WTC11 (cell line): ENCODE data around the gene SND1. TPM values are rescaled to one million over a fixed set of nuclear protein-coding genes. Genes with fewer than 3 reads are reported as not detected.

Experiments used
- ATAC-seq: fragments of 200-7000 bp; cut with Tn5 transposase; 2 replicates; pipeline ENCODE4 v1.10.0; 2021; ENCODE audit warnings: mild to moderate bottlenecking, moderate library complexity
- CTCF ChIA-PET: fragments of 300-600 bp; sonication (Branson Sonifier 250); formaldehyde crosslinking; loops from one replicate; lab custom pipeline; 2021; ENCODE audit warnings: antibody characterized with exemption; lab: Charles Lee
- POLR2A ChIA-PET: fragments of 350-600 bp; sonication (Branson Sonifier 250); formaldehyde crosslinking; loops from one replicate; lab custom pipeline; 2021; ENCODE audit warnings: antibody characterized with exemption; lab: Charles Lee
- DNase-seq: peaks from one replicate; pipeline ENCODE4 v3.0.0; 2021; ENCODE audit warnings: low spot score
- H3K27ac Mint-ChIP-seq: 2 replicates; pipeline ENCODE4 v1.8.0; 2021; ENCODE audit warnings: mixed read lengths
- H3K27me3 Mint-ChIP-seq: 2 replicates; pipeline ENCODE4 v1.8.0; 2021; ENCODE audit warnings: low read depth, mild to moderate bottlenecking, moderate library complexity, mixed read lengths
- H3K36me3 Mint-ChIP-seq: 2 replicates; pipeline ENCODE4 v1.8.0; 2021; ENCODE audit warnings: mixed read lengths
- H3K4me1 Mint-ChIP-seq: 2 replicates; pipeline ENCODE4 v1.8.0; 2022; ENCODE audit warnings: mixed read lengths
- H3K4me3 Mint-ChIP-seq: 2 replicates; pipeline ENCODE4 v1.8.0; 2021; ENCODE audit warnings: mild to moderate bottlenecking, moderate library complexity, mixed read lengths
- H3K9me3 Mint-ChIP-seq: 2 replicates; pipeline ENCODE4 v1.8.0; 2021; ENCODE audit warnings: mixed read lengths
- GRHL2 ChIP-seq: fragments of 250-450 bp; sonication (Bioruptor Pico); IDR thresholded peaks from 2 replicates; pipeline ENCODE4 v1.8.0; 2022; ENCODE audit warnings: mild to moderate bottlenecking, moderate library complexity; ENCODE audit not compliant: insufficient replicate concordance, severe bottlenecking
- GTF2I ChIP-seq: fragments of 250-450 bp; sonication (Bioruptor Pico); conservative IDR thresholded peaks from 2 replicates; pipeline ENCODE4 v1.4.0; 2021; ENCODE audit warnings: mild to moderate bottlenecking
- HMGA2 ChIP-seq: fragments of 250-450 bp; sonication (Bioruptor Pico); IDR thresholded peaks from 2 replicates; pipeline ENCODE4 v1.4.0; 2021; ENCODE audit warnings: mild to moderate bottlenecking, moderate library complexity
- IRF2 ChIP-seq: sonication (generic); formaldehyde crosslinking; IDR thresholded peaks from 2 replicates; pipeline ENCODE4 v1.8.0; 2022; ENCODE audit warnings: low read depth, missing genetic modification reagents, borderline replicate concordance
- KAT7 ChIP-seq: sonication (generic); formaldehyde crosslinking; IDR thresholded peaks from 2 replicates; pipeline ENCODE4 v1.8.1; 2023; ENCODE audit warnings: missing genetic modification reagents, mild to moderate bottlenecking, borderline replicate concordance
- SMAD3 ChIP-seq: sonication (generic); formaldehyde crosslinking; IDR thresholded peaks from 2 replicates; pipeline ENCODE4 v1.8.0; 2022; ENCODE audit warnings: missing genetic modification reagents, mild to moderate bottlenecking, borderline replicate concordance
- total RNA-seq: library from RNA; stranded (reverse); gene quantifications from 3 replicates; pipeline ENCODE4 v1.2.3, GENCODE V29; 2021
- TF ChIP-seq, protein P1 (sequence below): sonication (generic); formaldehyde crosslinking; IDR thresholded peaks from 2 replicates; pipeline ENCODE4 v1.8.0; 2023; ENCODE audit warnings: missing genetic modification reagents, mild to moderate bottlenecking, borderline replicate concordance
- TF ChIP-seq, protein P2 (sequence below): sonication (generic); formaldehyde crosslinking; IDR thresholded peaks from 2 replicates; pipeline ENCODE4 v1.8.1; 2022; ENCODE audit warnings: low read depth, mild to moderate bottlenecking, moderate library complexity, missing genetic modification reagents, borderline replicate concordance
- TF ChIP-seq, protein P3 (sequence below): sonication (generic); formaldehyde crosslinking; IDR thresholded peaks from 2 replicates; pipeline ENCODE4 v1.8.1; 2023; ENCODE audit warnings: mild to moderate bottlenecking, missing genetic modification reagents
- TF ChIP-seq, protein P4 (sequence below): fragments of 250-450 bp; sonication (Bioruptor Pico); IDR thresholded peaks from 2 replicates; pipeline ENCODE4 v1.9.0; 2021; ENCODE audit warnings: moderate library complexity, mild to moderate bottlenecking, inconsistent platforms, borderline replicate concordance

The SND1 gene
- total RNA-seq, 1 experiment from 2014 or later, result 261 TPM

DNA sequence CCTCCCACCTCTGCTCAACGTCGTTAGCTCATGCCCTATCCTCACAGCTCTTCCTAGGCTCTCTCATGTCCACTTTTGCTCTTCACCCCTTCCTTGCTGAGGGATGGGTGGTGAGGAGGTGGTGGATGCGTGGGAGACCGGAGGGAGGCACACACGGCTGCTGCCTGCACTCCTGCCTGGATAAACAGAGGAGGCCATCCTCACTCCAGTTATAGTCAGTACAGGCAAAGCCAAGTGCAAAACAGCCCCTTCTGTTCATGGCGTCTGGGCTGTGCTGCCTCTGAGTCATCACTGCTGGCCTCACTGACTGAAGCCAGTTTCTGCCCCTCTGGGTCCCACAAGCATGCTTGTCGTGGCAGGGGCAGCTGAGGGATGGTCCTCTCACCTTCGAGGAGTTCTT lies 411.1 kb downstream of the SND1 start (continued):
- TF ChIP-seq KAT7 (CRISPR knock-in tag) (no peak), SMAD3 (CRISPR knock-in tag) (no peak), GTF2I (CRISPR knock-in tag) (no peak), GRHL2 (no peak)
- TF ChIP-seq, protein P1, sequence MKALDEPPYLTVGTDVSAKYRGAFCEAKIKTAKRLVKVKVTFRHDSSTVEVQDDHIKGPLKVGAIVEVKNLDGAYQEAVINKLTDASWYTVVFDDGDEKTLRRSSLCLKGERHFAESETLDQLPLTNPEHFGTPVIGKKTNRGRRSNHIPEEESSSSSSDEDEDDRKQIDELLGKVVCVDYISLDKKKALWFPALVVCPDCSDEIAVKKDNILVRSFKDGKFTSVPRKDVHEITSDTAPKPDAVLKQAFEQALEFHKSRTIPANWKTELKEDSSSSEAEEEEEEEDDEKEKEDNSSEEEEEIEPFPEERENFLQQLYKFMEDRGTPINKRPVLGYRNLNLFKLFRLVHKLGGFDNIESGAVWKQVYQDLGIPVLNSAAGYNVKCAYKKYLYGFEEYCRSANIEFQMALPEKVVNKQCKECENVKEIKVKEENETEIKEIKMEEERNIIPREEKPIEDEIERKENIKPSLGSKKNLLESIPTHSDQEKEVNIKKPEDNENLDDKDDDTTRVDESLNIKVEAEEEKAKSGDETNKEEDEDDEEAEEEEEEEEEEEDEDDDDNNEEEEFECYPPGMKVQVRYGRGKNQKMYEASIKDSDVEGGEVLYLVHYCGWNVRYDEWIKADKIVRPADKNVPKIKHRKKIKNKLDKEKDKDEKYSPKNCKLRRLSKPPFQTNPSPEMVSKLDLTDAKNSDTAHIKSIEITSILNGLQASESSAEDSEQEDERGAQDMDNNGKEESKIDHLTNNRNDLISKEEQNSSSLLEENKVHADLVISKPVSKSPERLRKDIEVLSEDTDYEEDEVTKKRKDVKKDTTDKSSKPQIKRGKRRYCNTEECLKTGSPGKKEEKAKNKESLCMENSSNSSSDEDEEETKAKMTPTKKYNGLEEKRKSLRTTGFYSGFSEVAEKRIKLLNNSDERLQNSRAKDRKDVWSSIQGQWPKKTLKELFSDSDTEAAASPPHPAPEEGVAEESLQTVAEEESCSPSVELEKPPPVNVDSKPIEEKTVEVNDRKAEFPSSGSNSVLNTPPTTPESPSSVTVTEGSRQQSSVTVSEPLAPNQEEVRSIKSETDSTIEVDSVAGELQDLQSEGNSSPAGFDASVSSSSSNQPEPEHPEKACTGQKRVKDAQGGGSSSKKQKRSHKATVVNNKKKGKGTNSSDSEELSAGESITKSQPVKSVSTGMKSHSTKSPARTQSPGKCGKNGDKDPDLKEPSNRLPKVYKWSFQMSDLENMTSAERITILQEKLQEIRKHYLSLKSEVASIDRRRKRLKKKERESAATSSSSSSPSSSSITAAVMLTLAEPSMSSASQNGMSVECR (CRISPR knock-in tag), result no peak
- TF ChIP-seq, protein P2, sequence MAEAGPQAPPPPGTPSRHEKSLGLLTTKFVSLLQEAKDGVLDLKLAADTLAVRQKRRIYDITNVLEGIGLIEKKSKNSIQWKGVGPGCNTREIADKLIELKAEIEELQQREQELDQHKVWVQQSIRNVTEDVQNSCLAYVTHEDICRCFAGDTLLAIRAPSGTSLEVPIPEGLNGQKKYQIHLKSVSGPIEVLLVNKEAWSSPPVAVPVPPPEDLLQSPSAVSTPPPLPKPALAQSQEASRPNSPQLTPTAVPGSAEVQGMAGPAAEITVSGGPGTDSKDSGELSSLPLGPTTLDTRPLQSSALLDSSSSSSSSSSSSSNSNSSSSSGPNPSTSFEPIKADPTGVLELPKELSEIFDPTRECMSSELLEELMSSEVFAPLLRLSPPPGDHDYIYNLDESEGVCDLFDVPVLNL (CRISPR knock-in tag), result no peak

DNA sequence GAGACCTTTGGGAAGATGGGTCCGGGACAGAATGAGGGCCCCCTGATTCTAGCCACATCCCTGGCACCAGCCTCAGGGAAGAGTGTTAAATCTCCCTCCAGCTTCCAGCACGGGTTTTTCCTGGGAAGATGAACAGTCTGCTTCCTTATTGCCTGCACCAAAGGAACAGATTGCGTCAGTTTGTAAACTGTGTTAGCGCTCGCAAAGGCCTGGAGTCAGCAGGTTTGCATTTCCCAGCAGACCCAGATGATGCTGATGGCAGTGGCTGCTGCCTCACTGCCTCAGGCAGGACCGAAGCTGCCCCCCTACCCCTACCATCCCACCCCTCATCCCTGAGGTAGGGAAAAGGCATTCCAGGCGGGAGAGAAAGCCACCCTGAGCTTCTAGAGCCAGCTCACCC lies 413.9 kb downstream of the SND1 start:
- no peak overlapping the region for H3K27ac Mint-ChIP-seq

More for the DNA sequence above, 413.9 kb downstream of the SND1 start:
- no peaks in the 10 kb centered on the region for H3K27me3 Mint-ChIP-seq
- TF ChIP-seq HMGA2 (CRISPR knock-in tag) (no peak), IRF2 (CRISPR knock-in tag) (no peak)
- TF ChIP-seq, protein P1 (CRISPR knock-in tag), result no peak
- TF ChIP-seq, protein P3, sequence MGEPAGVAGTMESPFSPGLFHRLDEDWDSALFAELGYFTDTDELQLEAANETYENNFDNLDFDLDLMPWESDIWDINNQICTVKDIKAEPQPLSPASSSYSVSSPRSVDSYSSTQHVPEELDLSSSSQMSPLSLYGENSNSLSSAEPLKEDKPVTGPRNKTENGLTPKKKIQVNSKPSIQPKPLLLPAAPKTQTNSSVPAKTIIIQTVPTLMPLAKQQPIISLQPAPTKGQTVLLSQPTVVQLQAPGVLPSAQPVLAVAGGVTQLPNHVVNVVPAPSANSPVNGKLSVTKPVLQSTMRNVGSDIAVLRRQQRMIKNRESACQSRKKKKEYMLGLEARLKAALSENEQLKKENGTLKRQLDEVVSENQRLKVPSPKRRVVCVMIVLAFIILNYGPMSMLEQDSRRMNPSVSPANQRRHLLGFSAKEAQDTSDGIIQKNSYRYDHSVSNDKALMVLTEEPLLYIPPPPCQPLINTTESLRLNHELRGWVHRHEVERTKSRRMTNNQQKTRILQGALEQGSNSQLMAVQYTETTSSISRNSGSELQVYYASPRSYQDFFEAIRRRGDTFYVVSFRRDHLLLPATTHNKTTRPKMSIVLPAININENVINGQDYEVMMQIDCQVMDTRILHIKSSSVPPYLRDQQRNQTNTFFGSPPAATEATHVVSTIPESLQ (CRISPR knock-in tag), result no peak
- TF ChIP-seq, protein P2 (CRISPR knock-in tag), result no peak
- TF ChIP-seq, protein P4, sequence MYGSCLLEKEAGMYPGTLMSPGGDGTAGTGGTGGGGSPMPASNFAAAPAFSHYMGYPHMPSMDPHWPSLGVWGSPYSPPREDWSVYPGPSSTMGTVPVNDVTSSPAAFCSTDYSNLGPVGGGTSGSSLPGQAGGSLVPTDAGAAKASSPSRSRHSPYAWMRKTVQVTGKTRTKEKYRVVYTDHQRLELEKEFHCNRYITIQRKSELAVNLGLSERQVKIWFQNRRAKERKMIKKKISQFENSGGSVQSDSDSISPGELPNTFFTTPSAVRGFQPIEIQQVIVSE (CRISPR knock-in tag), result no peak
- no peak overlapping the region for H3K4me3 Mint-ChIP-seq
- no peaks in the 10 kb centered on the region for H3K9me3 Mint-ChIP-seq
- ChIA-PET CTCF (interaction anchor here (1.0 to 1.3 kb wide), 3 partner anchors 30 to 144 kb away, joined by 3 to 4 read pairs (median 3); no protein-coding TSS in a partner anchor), POLR2A (no interaction called here)
- no peaks in the 10 kb centered on the region for H3K36me3 Mint-ChIP-seq
- DNase-seq, result no peak
- H3K4me1 Mint-ChIP-seq, result no peaks in the 10 kb centered on the region
- ATAC-seq, result no peak
